ENCODE data around the gene SLC44A3. TPM values are rescaled to one million over a fixed set of nuclear protein-coding genes. Genes with fewer than 3 reads are reported as not detected.

The SLC44A3 gene
- total RNA-seq, 2 experiments from 2014 or later: 0.27 to 0.36 TPM

- H3K9me3 ChIP-seq (ENCODE audit: control insufficient read depth in 1 of 2, insufficient read depth in 1 of 2, low read length in 2 of 2): peaks cover 0 to 4% of the 10 kb centered on the region in 2 experiments
- DNase-seq (no peak), ATAC-seq (ENCODE audit: poor library complexity) (no peak)
- ChIA-PET CTCF (interaction anchor here (1.6 kb wide), 1 partner anchor 45 kb away, joined by 3 read pairs; no protein-coding TSS in a partner anchor), POLR2A (no interaction called here)
- intact Hi-C loops (cut with DNase I, micrococcal nuclease): no loop called here
- TF ChIP-seq CTCF (IDR thresholded peaks at IDR 0.05): no peak
- Mint-ChIP-seq H3K9me3 (no peaks in the 10 kb centered on the region), H3K27me3 (no peaks in the 10 kb centered on the region), H3K4me3 (no peak overlapping the region), H3K36me3 (ENCODE audit: low read depth) (no peaks in the 10 kb centered on the region), H3K4me1 (ENCODE audit: low read depth) (no peaks in the 10 kb centered on the region), H3K27ac (no peak overlapping the region)
- no peak overlapping the region for H3K4me3 ChIP-seq (ENCODE audit: low read length)
- H3K27ac ChIP-seq (ENCODE audit: low read depth in 1 of 2, low read length in 2 of 2): no peak overlapping the region
- H3K36me3 ChIP-seq (ENCODE audit: insufficient read depth, low read length): no peaks in the 10 kb centered on the region
- H3K4me1 ChIP-seq (ENCODE audit: insufficient read depth, low read length): no peaks in the 10 kb centered on the region
- no peaks in the 10 kb centered on the region for H3K27me3 ChIP-seq (ENCODE audit: control insufficient read depth in 1 of 2, insufficient read depth in 2 of 2, low read length in 2 of 2)
Measured at GRCh38 chr1:94898491-94899385, 78.6 kb downstream of the SLC44A3 start.

GRCh38 chr1:94899756-94900155 is 79.6 kb downstream of the SLC44A3 start:
- Mint-ChIP-seq H3K9me3 (no peaks in the 10 kb centered on the region), H3K27me3 (no peaks in the 10 kb centered on the region), H3K36me3 (ENCODE audit: low read depth) (no peaks in the 10 kb centered on the region), H3K4me1 (ENCODE audit: low read depth) (no peaks in the 10 kb centered on the region), H3K27ac (no peak overlapping the region), H3K4me3 (no peak overlapping the region)
- Histone ChIP-seq H3K27ac (ENCODE audit: low read depth in 1 of 2, low read length in 2 of 2) (no peak overlapping the region), H3K27me3 (ENCODE audit: control insufficient read depth in 1 of 2, insufficient read depth in 2 of 2, low read length in 2 of 2) (no peaks in the 10 kb centered on the region), H3K4me1 (ENCODE audit: insufficient read depth, low read length) (no peaks in the 10 kb centered on the region), H3K9me3 (ENCODE audit: control insufficient read depth in 1 of 2, insufficient read depth in 1 of 2, low read length in 2 of 2) (peaks cover 0 to 4% of the 10 kb centered on the region in 2 experiments), H3K4me3 (ENCODE audit: low read length) (no peak overlapping the region), H3K36me3 (ENCODE audit: insufficient read depth, low read length) (no peaks in the 10 kb centered on the region)
- ChIA-PET CTCF (no interaction called here), POLR2A (no interaction called here)
- intact Hi-C loops (cut with DNase I, micrococcal nuclease): no loop called here
- ATAC-seq (ENCODE audit: poor library complexity) (no peak), DNase-seq (no peak)
- TF ChIP-seq CTCF (IDR thresholded peaks at IDR 0.05): no peak

- no peaks in the 10 kb centered on the region for H3K36me3 ChIP-seq (ENCODE audit: insufficient read depth, low read length)
- no peak for ATAC-seq (ENCODE audit: poor library complexity)
- POLR2A ChIA-PET: no interaction called here
- Mint-ChIP-seq H3K9me3 (no peaks in the 10 kb centered on the region), H3K36me3 (ENCODE audit: low read depth) (no peaks in the 10 kb centered on the region), H3K4me1 (ENCODE audit: low read depth) (no peaks in the 10 kb centered on the region), H3K27me3 (no peaks in the 10 kb centered on the region), H3K27ac (no peak overlapping the region), H3K4me3 (no peak overlapping the region)
- H3K27me3 ChIP-seq (ENCODE audit: control insufficient read depth in 1 of 2, insufficient read depth in 2 of 2, low read length in 2 of 2): no peaks in the 10 kb centered on the region
- no peak overlapping the region for H3K4me3 ChIP-seq (ENCODE audit: low read length)
- CTCF ChIA-PET: interaction anchor here (0.7 kb wide), 1 partner anchor 121 kb away, joined by 3 read pairs; no protein-coding TSS in a partner anchor
- DNase-seq: no peak
- TF ChIP-seq CTCF (IDR thresholded peaks at IDR 0.05): no peak
- no peaks in the 10 kb centered on the region for H3K4me1 ChIP-seq (ENCODE audit: insufficient read depth, low read length)
- H3K9me3 ChIP-seq (ENCODE audit: control insufficient read depth in 1 of 2, insufficient read depth in 1 of 2, low read length in 2 of 2): peaks cover 0 to 4% of the 10 kb centered on the region in 2 experiments
- no peak overlapping the region for H3K27ac ChIP-seq (ENCODE audit: low read depth in 1 of 2, low read length in 2 of 2)
- intact Hi-C loops (cut with DNase I, micrococcal nuclease): no loop called here
Measured at GRCh38 chr1:94901841-94902240, 81.7 kb downstream of the SLC44A3 start.
